Caco-2 (cell line): ENCODE measurements around the gene SMIM31. TPM values are rescaled to one million over a fixed set of nuclear protein-coding genes. Genes with fewer than 3 reads are reported as not detected.

Experiments used
- BruUV-seq: library from RNA; stranded (reverse); fragments of 400-500 nt; replicated peaks from 2 replicates; lab custom pipeline; 2021; lab: Mats Ljungman, UMichigan
- CTCF ChIA-PET: fragments of 300-600 bp; sonication (Branson Sonifier 250); formaldehyde crosslinking; loops from one replicate; lab custom pipeline; 2022; ENCODE audit warnings: antibody characterized with exemption; lab: Charles Lee
- POLR2A ChIA-PET: fragments of 300-600 bp; sonication (Branson Sonifier 250); formaldehyde crosslinking; loops from one replicate; lab custom pipeline; 2022; ENCODE audit warnings: antibody characterized with exemption; lab: Charles Lee
- DNase-seq, 2 experiments: peaks; one replicate each; pipeline versions ENCODE4 v3.0.0 to v3.0.0-alpha.2; 2020 to 2022
- H3K27me3 ChIP-seq: replicated peaks from 2 replicates; pipeline ENCODE4 v1.6.0; 2011; ENCODE audit warnings: low read length; ENCODE audit not compliant: control insufficient read depth, insufficient read depth
- H3K36me3 ChIP-seq: 2 replicates; pipeline ENCODE4 v1.5.1; 2011; ENCODE audit warnings: low read length; ENCODE audit not compliant: control insufficient read depth, insufficient read depth
- H3K4me1 ChIP-seq: fragments of 250-450 bp; sonication (Bioruptor Pico); 2 replicates; pipeline ENCODE4 v1.5.1; 2020; ENCODE audit warnings: mild to moderate bottlenecking
- H3K4me3 ChIP-seq: 2 replicates; pipeline ENCODE4 v1.5.1; 2011; ENCODE audit warnings: low read depth, mild to moderate bottlenecking, control low read depth, low read length
- H3K9me3 ChIP-seq: fragments of 250-450 bp; sonication (Bioruptor Pico); 2 replicates; pipeline ENCODE4 v1.5.1; 2020; ENCODE audit warnings: mild to moderate bottlenecking, moderate library complexity
- H3K27ac Mint-ChIP-seq: one replicate; pipeline ENCODE4 v1.8.0; 2022; ENCODE audit warnings: mixed read lengths; ENCODE audit not compliant: unreplicated experiment
- H3K27me3 Mint-ChIP-seq: one replicate; pipeline ENCODE4 v1.8.0; 2022; ENCODE audit warnings: mixed read lengths; ENCODE audit not compliant: insufficient read depth, unreplicated experiment
- H3K36me3 Mint-ChIP-seq: one replicate; pipeline ENCODE4 v1.8.0; 2022; ENCODE audit warnings: mild to moderate bottlenecking, mixed read lengths; ENCODE audit not compliant: insufficient read depth, unreplicated experiment
- H3K4me1 Mint-ChIP-seq: one replicate; pipeline ENCODE4 v1.8.0; 2022; ENCODE audit warnings: low read depth, mixed read lengths; ENCODE audit not compliant: unreplicated experiment
- H3K4me3 Mint-ChIP-seq: one replicate; pipeline ENCODE4 v1.8.0; 2022; ENCODE audit warnings: mild to moderate bottlenecking, moderate library complexity, mixed read lengths; ENCODE audit not compliant: unreplicated experiment
- H3K9me3 Mint-ChIP-seq: one replicate; pipeline ENCODE4 v1.8.0; 2022; ENCODE audit warnings: mixed read lengths; ENCODE audit not compliant: unreplicated experiment
- CTCF ChIP-seq, 2 experiments: fragments of 200-600 bp in 1 of 2; IDR thresholded peaks; 1 replicate in 1 of 2; 2 replicates in 1 of 2; pipeline versions ENCODE4 v1.5.1 to v1.8.0; 2011 to 2022; ENCODE audit warnings: antibody characterized with exemption in 1 of 2, control low read depth in 1 of 2, inconsistent platforms in 1 of 2, low read depth in 1 of 2, low read length in 1 of 2, mild to moderate bottlenecking in 1 of 2, moderate library complexity in 1 of 2; ENCODE audit not compliant: insufficient read depth in 1 of 2, severe bottlenecking in 1 of 2, unreplicated experiment in 1 of 2
- intact Hi-C: fragments of 100-400 bp; cut with micrococcal nuclease; formaldehyde crosslinking; loops from one replicate; pipeline ENCODE4 v1.10.0; 2022; ENCODE audit not compliant: unreplicated experiment
- total RNA-seq: library from RNA; stranded (reverse); gene quantifications from 2 replicates; pipeline ENCODE4 v1.2.3, GENCODE V29; 2022

Gene SMIM31
- total RNA-seq, 1 experiment from 2014 or later: not detected

- BruUV-seq: no TSS peak
- ChIA-PET POLR2A (no interaction called here), CTCF (no interaction called here)
- Mint-ChIP-seq H3K36me3 (no peaks in the 10 kb centered on the region), H3K4me1 (no peaks in the 10 kb centered on the region), H3K27ac (no peak overlapping the region), H3K4me3 (no peak overlapping the region), H3K9me3 (peaks cover under 1% of the 10 kb centered on the region), H3K27me3 (no peaks in the 10 kb centered on the region)
- Histone ChIP-seq H3K9me3 (no peaks in the 10 kb centered on the region), H3K27me3 (no peaks in the 10 kb centered on the region), H3K4me1 (no peaks in the 10 kb centered on the region), H3K36me3 (no peaks in the 10 kb centered on the region), H3K4me3 (no peak overlapping the region)
- no peak for TF ChIP-seq CTCF (IDR thresholded peaks at IDR 0.05; ENCODE audit: insufficient read depth in 1 of 2, low read depth in 1 of 2, low read length in 1 of 2, severe bottlenecking in 1 of 2, unreplicated experiment in 1 of 2)
- DNase-seq: no peak
- intact Hi-C loops: no loop called here
These were observed 92.6 kb downstream of the SMIM31 start for GRCh38 chr4:164846566-164846965.

GRCh38 chr4:164847016-164847415, 93.1 kb downstream of the SMIM31 start:
- Histone ChIP-seq H3K4me3 (no peak overlapping the region), H3K4me1 (no peaks in the 10 kb centered on the region), H3K9me3 (no peaks in the 10 kb centered on the region), H3K36me3 (no peaks in the 10 kb centered on the region), H3K27me3 (no peaks in the 10 kb centered on the region)
- no TSS peak for BruUV-seq
- H3K4me3 Mint-ChIP-seq: no peak overlapping the region
- H3K36me3 Mint-ChIP-seq: no peaks in the 10 kb centered on the region
- H3K27me3 Mint-ChIP-seq: no peaks in the 10 kb centered on the region
- CTCF ChIA-PET: no interaction called here
- no peak for DNase-seq
- H3K27ac Mint-ChIP-seq: no peak overlapping the region
- intact Hi-C loops: no loop called here
- H3K9me3 Mint-ChIP-seq: peaks cover 5% of the 10 kb centered on the region
- POLR2A ChIA-PET: no interaction called here
- no peaks in the 10 kb centered on the region for H3K4me1 Mint-ChIP-seq
- TF ChIP-seq CTCF (IDR thresholded peaks at IDR 0.05; ENCODE audit: insufficient read depth in 1 of 2, low read depth in 1 of 2, low read length in 1 of 2, severe bottlenecking in 1 of 2, unreplicated experiment in 1 of 2): no peak

GRCh38 chr4:164847967-164848649, 94.2 kb downstream of the SMIM31 start:
- ChIA-PET POLR2A (no interaction called here), CTCF (no interaction called here)
- Histone ChIP-seq H3K4me1 (no peaks in the 10 kb centered on the region), H3K36me3 (no peaks in the 10 kb centered on the region), H3K27me3 (no peaks in the 10 kb centered on the region), H3K4me3 (no peak overlapping the region), H3K9me3 (no peaks in the 10 kb centered on the region)
- BruUV-seq: no TSS peak
- Mint-ChIP-seq H3K27ac (no peak overlapping the region), H3K4me1 (no peaks in the 10 kb centered on the region), H3K9me3 (peaks cover 15% of the 10 kb centered on the region), H3K36me3 (no peaks in the 10 kb centered on the region), H3K27me3 (no peaks in the 10 kb centered on the region), H3K4me3 (no peak overlapping the region)
- intact Hi-C loops: no loop called here
- no peak for DNase-seq
- TF ChIP-seq CTCF (IDR thresholded peaks at IDR 0.05; ENCODE audit: insufficient read depth in 1 of 2, low read depth in 1 of 2, low read length in 1 of 2, severe bottlenecking in 1 of 2, unreplicated experiment in 1 of 2): no peak

Other genes with a start within 250 kb of the SMIM31 start
- 30.6 and 34.8 TPM in 2 replicates for gene APELA, start 123.0 kb downstream of the SMIM31 start, total RNA-seq
- not detected in 2 replicates for gene TRIM61, start 223.5 kb downstream of the SMIM31 start, total RNA-seq